Stomach (tissue), 4 donors: Measurements from ENCODE around the gene RPS25.

Experiments used
- EP300 ChIP-seq: sonication (generic); formaldehyde crosslinking; IDR thresholded peaks from one replicate; pipeline ENCODE4 v1.6.1; 2017; ENCODE audit warnings: antibody characterized with exemption
- POLR2A ChIP-seq, 4 donors: fragments of 450-650 bp; IDR thresholded peaks; one replicate each; pipeline ENCODE4 v1.6.1; 2016; ENCODE audit warnings: antibody characterized with exemption in 4 of 4, control low read depth in 2 of 4, mild to moderate bottlenecking in 1 of 4, moderate library complexity in 1 of 4
- POLR2AphosphoS5 ChIP-seq, 3 donors: sonication (generic); formaldehyde crosslinking; IDR thresholded peaks; one replicate each; pipeline ENCODE4 v1.6.1; 2016; ENCODE audit warnings: antibody characterized with exemption in 3 of 3
- TF ChIP-seq, protein P1 (sequence below), 7 experiments: fragments of 450-650 bp in 4 of 7; fragments of 200-600 bp in 3 of 7; sonication (generic) in 3 of 7; IDR thresholded peaks; one replicate each; pipeline ENCODE4 v1.5.1; 2016 to 2019; ENCODE audit warnings: antibody characterized with exemption in 7 of 7, control low read depth in 2 of 7, mild to moderate bottlenecking in 1 of 7

DNA sequence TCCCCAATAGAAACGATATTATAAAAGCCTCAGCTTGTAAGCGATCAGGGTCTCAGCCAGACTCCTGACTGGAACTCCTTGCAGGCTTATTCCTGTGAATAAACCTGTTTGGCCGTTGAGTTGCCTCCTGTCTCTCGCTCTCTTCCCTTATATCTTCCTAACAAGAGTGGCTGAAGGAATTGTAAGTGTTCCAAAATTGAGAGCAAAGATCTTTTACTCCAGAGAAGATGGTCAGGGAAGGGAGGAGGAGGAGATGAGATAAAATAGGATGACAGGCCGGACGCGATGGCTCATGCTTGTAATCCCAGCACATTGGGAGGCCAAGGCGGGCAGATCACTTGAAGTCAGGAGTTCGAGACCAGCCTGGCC is 13.8 kb upstream of the RPS25 start:
- TF ChIP-seq, protein P1, sequence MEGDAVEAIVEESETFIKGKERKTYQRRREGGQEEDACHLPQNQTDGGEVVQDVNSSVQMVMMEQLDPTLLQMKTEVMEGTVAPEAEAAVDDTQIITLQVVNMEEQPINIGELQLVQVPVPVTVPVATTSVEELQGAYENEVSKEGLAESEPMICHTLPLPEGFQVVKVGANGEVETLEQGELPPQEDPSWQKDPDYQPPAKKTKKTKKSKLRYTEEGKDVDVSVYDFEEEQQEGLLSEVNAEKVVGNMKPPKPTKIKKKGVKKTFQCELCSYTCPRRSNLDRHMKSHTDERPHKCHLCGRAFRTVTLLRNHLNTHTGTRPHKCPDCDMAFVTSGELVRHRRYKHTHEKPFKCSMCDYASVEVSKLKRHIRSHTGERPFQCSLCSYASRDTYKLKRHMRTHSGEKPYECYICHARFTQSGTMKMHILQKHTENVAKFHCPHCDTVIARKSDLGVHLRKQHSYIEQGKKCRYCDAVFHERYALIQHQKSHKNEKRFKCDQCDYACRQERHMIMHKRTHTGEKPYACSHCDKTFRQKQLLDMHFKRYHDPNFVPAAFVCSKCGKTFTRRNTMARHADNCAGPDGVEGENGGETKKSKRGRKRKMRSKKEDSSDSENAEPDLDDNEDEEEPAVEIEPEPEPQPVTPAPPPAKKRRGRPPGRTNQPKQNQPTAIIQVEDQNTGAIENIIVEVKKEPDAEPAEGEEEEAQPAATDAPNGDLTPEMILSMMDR (IDR thresholded peaks at IDR 0.05), result no peak
- TF ChIP-seq POLR2AphosphoS5 (IDR thresholded peaks at IDR 0.05) (no peak), POLR2A (IDR thresholded peaks at IDR 0.05) (no peak), EP300 (no peak)
